Measurements from ENCODE around the gene FAM117A. TPM values are rescaled to one million over a fixed set of nuclear protein-coding genes. Genes with fewer than 3 reads are reported as not detected.

The FAM117A gene
- total and polyA plus RNA-seq, 10 of the 15 experiments (the other 5 are each of a cell fraction or from before 2014, with no cell fraction given), result 2.1 to 29.6 (median 20.0) TPM

DNA sequence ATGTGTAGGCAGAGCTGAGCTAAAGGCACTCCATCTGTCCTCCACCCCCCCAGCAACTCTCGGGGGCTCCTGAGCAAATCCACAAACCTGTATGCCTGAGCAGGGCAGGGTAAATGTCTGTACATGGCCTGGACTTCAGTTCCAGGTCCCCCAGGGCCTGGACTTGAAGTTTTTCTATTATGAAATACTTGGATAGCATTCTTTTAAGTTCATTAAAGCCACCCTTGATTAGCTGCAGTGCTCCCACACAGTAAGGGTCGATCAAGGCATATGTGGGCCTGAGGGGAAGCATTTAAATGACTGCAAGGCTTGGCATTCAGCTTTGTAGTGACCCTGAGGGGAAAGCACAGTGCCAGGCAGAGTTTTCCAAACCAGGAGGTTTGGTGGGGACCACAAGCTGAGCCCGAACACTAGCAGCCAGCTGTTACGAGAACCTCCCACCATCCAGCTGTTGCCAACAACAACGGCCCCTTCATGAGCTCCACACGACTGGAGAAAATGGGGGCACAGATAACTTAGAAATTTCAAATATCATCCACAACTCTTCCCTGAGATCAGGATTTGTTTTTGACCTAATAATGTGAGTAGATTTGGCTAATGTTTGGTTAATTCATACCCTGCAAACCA, 6.7 kb downstream of the FAM117A start (continued):
- TF ChIP-seq, protein P1, sequence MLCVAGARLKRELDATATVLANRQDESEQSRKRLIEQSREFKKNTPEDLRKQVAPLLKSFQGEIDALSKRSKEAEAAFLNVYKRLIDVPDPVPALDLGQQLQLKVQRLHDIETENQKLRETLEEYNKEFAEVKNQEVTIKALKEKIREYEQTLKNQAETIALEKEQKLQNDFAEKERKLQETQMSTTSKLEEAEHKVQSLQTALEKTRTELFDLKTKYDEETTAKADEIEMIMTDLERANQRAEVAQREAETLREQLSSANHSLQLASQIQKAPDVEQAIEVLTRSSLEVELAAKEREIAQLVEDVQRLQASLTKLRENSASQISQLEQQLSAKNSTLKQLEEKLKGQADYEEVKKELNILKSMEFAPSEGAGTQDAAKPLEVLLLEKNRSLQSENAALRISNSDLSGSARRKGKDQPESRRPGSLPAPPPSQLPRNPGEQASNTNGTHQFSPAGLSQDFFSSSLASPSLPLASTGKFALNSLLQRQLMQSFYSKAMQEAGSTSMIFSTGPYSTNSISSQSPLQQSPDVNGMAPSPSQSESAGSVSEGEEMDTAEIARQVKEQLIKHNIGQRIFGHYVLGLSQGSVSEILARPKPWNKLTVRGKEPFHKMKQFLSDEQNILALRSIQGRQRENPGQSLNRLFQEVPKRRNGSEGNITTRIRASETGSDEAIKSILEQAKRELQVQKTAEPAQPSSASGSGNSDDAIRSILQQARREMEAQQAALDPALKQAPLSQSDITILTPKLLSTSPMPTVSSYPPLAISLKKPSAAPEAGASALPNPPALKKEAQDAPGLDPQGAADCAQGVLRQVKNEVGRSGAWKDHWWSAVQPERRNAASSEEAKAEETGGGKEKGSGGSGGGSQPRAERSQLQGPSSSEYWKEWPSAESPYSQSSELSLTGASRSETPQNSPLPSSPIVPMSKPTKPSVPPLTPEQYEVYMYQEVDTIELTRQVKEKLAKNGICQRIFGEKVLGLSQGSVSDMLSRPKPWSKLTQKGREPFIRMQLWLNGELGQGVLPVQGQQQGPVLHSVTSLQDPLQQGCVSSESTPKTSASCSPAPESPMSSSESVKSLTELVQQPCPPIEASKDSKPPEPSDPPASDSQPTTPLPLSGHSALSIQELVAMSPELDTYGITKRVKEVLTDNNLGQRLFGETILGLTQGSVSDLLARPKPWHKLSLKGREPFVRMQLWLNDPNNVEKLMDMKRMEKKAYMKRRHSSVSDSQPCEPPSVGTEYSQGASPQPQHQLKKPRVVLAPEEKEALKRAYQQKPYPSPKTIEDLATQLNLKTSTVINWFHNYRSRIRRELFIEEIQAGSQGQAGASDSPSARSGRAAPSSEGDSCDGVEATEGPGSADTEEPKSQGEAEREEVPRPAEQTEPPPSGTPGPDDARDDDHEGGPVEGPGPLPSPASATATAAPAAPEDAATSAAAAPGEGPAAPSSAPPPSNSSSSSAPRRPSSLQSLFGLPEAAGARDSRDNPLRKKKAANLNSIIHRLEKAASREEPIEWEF (IDR thresholded peaks at IDR 0.05; ENCODE audit: insufficient replicate concordance, low read depth, low read length), result no peak

DNA sequence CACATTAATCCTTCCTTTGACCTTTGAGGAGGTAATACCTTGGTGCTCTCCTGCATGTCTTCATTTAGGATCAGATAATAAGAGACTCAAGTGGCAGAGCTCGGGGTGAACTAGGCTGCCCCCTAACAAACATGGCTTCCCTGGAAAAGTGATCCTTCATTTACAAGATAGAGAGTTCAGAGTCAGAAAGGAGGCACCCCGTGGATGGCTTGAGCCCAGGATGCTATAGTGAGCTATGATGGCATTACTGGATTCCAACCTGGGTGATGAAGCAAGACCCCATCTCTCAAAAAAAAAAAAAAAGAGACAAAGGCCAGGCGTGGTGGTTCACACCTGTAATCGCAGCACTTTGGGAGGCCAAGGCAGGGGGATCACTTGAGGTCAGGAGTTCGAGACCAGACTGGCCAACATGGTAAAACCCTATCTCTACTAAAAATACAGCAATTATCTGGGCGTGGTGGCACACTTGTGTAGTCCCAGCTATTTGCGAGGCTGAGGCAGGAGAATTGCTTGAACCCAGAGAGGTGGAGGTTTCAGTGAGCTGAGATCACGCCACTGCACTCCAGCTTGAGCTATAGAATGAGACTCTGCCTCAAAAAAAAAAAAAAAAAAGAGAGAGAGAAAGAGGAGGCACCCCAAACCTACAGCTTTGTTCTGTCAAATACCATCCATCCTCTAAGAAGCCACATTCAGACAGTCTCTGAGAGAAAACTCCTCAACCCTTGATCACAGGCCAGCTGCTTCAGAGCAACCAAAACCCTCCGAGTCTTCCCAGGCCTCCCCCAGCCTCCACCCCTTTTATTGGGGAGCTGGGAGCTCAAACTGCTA, 7.4 kb downstream of the FAM117A start:
- ChIA-PET RAD21 (ENCODE audit: unreplicated experiment) (interaction anchor here (1.5 kb wide), 1 partner anchor 8 kb away, joined by 6 read pairs; the partner anchor contains the start of gene FAM117A), SMC1A (ENCODE audit: uncharacterized antibody, unreplicated experiment) (interaction anchor here (0.6 to 12.5 kb wide), 7 partner anchors 9 to 50 kb away, joined by 3 to 86 read pairs (median 4); no protein-coding TSS in a partner anchor), CTCF (interaction anchor here (0.7 to 1.5 kb wide), 5 partner anchors 8 to 242 kb away, joined by 3 to 5 read pairs (median 4); no protein-coding TSS in a partner anchor), POLR2A (interaction anchor here (0.6 to 1.6 kb wide), 5 partner anchors 8 to 1219 kb away, joined by 3 to 5 read pairs (median 4); no protein-coding TSS in a partner anchor)
- DNase-seq (ENCODE audit: low read depth, low spot score), result no peak
- no peak overlapping the region for H3K4me3 ChIP-seq
- BruUV-seq (replicated peaks), result no TSS peak
- no peak for FAIRE-seq
- H3K36me3 ChIP-seq (ENCODE audit: control insufficient read depth in 2 of 2, insufficient read depth in 2 of 2, low read length in 1 of 2), result peaks cover 0 to 6% of the 10 kb centered on the region in 2 experiments; a peak in 1 of 4 replicates
- peaks cover 18% of the 10 kb centered on the region for H3K4me1 ChIP-seq (ENCODE audit: control insufficient read depth, insufficient read depth, low read length)
- no peak overlapping the region for H3K27ac ChIP-seq (ENCODE audit: control insufficient read depth, insufficient read depth)
- in situ Hi-C loops (cut with MboI), result no loop called here
- no peak for ATAC-seq
- H2AFZ ChIP-seq (ENCODE audit: control insufficient read depth, low read depth, low read length), result no peak overlapping the region
- H3K9ac ChIP-seq (ENCODE audit: control insufficient read depth, insufficient read depth, low read length), result no peak overlapping the region
- H4K20me1 ChIP-seq (ENCODE audit: control insufficient read depth, insufficient read depth), result no peaks in the 10 kb centered on the region
- peaks cover 11% of the 10 kb centered on the region for H3K79me2 ChIP-seq (ENCODE audit: control insufficient read depth, insufficient read depth, low read length)
- H3K27me3 ChIP-seq (replicated peaks in 1 of 2; ENCODE audit: control insufficient read depth in 2 of 2, insufficient read depth in 2 of 2, low read length in 1 of 2), result no peaks in the 10 kb centered on the region
- no peaks in the 10 kb centered on the region for H3K9me3 ChIP-seq (replicated peaks; ENCODE audit: control insufficient read depth, insufficient read depth, low read length)
- no peak overlapping the region for H3K4me2 ChIP-seq (ENCODE audit: control insufficient read depth, insufficient read depth)
- 83% methylated on average over 8 of the region's 9 CpGs for WGBS (ENCODE audit: insufficient coverage, insufficient replicate concordance, low lambda C conversion rate, missing lambda C conversion rate)
- intact Hi-C loops (cut with micrococcal nuclease; ENCODE audit: unreplicated experiment), result no loop called here
- no peak for TF ChIP-seq CREM (IDR thresholded peaks at IDR 0.05; ENCODE audit: low read depth)
- no peak for TF ChIP-seq NFIC (IDR thresholded peaks at IDR 0.05; ENCODE audit: low read depth, low read length)
- TF ChIP-seq MXI1 (IDR thresholded peaks at IDR 0.05; ENCODE audit: low read depth, low read length), result no peak
- TF ChIP-seq, protein P2, sequence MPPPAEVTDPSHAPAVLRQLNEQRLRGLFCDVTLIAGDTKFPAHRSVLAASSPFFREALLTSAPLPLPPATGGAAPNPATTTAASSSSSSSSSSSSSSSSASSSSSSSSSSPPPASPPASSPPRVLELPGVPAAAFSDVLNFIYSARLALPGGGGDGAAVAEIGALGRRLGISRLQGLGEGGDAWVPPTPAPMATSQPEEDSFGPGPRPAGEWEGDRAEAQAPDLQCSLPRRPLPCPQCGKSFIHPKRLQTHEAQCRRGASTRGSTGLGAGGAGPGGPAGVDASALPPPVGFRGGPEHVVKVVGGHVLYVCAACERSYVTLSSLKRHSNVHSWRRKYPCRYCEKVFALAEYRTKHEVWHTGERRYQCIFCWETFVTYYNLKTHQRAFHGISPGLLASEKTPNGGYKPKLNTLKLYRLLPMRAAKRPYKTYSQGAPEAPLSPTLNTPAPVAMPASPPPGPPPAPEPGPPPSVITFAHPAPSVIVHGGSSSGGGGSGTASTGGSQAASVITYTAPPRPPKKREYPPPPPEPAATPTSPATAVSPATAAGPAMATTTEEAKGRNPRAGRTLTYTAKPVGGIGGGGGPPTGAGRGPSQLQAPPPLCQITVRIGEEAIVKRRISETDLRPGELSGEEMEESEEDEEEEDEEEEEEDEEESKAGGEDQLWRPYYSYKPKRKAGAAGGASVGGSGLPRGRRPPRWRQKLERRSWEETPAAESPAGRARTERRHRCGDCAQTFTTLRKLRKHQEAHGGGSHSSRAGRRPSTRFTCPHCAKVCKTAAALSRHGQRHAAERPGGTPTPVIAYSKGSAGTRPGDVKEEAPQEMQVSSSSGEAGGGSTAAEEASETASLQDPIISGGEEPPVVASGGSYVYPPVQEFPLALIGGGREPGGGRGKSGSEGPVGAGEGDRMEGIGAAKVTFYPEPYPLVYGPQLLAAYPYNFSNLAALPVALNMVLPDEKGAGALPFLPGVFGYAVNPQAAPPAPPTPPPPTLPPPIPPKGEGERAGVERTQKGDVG (CRISPR knock-in tag; IDR thresholded peaks at IDR 0.05), result no peak
- no peak for TF ChIP-seq WRNIP1 (IDR thresholded peaks at IDR 0.05; ENCODE audit: borderline replicate concordance, low read depth, low read length)
- no peak for TF ChIP-seq CHD1 (IDR thresholded peaks at IDR 0.05; ENCODE audit: low read depth, low read length)
- no peak for TF ChIP-seq PML (IDR thresholded peaks at IDR 0.05; ENCODE audit: low read length)
- TF ChIP-seq BMI1 (IDR thresholded peaks at IDR 0.05; ENCODE audit: borderline replicate concordance), result no peak
- TF ChIP-seq MTA3 (IDR thresholded peaks at IDR 0.05; ENCODE audit: borderline replicate concordance, low read length), result no peak
- no peak for TF ChIP-seq STAT1 (conservative IDR thresholded peaks at IDR 0.05)
- no peak for TF ChIP-seq ZNF622 (IDR thresholded peaks at IDR 0.05)

All from GM12878 (cell line).